SK-N-SH (cell line): Measurements from ENCODE around the gene RAD21L1.

Source experiments
- FOXM1 ChIP-seq: IDR thresholded peaks from 2 replicates; pipeline ENCODE4 v1.4.0; 2012; ENCODE audit warnings: low read depth, mild to moderate bottlenecking
- POLR2AphosphoS5 ChIP-seq: IDR thresholded peaks from 2 replicates; pipeline ENCODE4 v1.6.1; 2012; ENCODE audit warnings: low read depth, low read length
- RXRA ChIP-seq: IDR thresholded peaks from 2 replicates; pipeline ENCODE4 v1.4.0; 2012; ENCODE audit warnings: low read depth, mild to moderate bottlenecking, borderline replicate concordance
- TF ChIP-seq, protein P1 (sequence below): fragments of 200-600 bp; sonication (generic); IDR thresholded peaks from 2 replicates; pipeline ENCODE4 v1.6.1; 2017; ENCODE audit warnings: antibody characterized with exemption, mild to moderate bottlenecking, moderate library complexity
- TF ChIP-seq, protein P2 (sequence below): IDR thresholded peaks from 2 replicates; pipeline ENCODE4 v1.4.0; 2012; ENCODE audit warnings: low read depth

GRCh38 chr20:1298888-1299511, 73.2 kb downstream of the RAD21L1 start:
- TF ChIP-seq, protein P1, sequence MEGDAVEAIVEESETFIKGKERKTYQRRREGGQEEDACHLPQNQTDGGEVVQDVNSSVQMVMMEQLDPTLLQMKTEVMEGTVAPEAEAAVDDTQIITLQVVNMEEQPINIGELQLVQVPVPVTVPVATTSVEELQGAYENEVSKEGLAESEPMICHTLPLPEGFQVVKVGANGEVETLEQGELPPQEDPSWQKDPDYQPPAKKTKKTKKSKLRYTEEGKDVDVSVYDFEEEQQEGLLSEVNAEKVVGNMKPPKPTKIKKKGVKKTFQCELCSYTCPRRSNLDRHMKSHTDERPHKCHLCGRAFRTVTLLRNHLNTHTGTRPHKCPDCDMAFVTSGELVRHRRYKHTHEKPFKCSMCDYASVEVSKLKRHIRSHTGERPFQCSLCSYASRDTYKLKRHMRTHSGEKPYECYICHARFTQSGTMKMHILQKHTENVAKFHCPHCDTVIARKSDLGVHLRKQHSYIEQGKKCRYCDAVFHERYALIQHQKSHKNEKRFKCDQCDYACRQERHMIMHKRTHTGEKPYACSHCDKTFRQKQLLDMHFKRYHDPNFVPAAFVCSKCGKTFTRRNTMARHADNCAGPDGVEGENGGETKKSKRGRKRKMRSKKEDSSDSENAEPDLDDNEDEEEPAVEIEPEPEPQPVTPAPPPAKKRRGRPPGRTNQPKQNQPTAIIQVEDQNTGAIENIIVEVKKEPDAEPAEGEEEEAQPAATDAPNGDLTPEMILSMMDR = no peak
- no peak for TF ChIP-seq FOXM1
- TF ChIP-seq, protein P2, sequence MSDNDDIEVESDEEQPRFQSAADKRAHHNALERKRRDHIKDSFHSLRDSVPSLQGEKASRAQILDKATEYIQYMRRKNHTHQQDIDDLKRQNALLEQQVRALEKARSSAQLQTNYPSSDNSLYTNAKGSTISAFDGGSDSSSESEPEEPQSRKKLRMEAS = no peak
- no peak for TF ChIP-seq RXRA
- TF ChIP-seq POLR2AphosphoS5 = no peak
